OCI-LY7 (cell line): ENCODE data around the gene AP4B1. TPM values are rescaled to one million over a fixed set of nuclear protein-coding genes. Genes with fewer than 3 reads are reported as not detected.

Experiments used
- BruUV-seq: library from RNA; stranded (reverse); fragments of 400-500 nt; replicated peaks from 2 replicates; lab custom pipeline; 2021; lab: Mats Ljungman, UMichigan
- CTCF ChIA-PET: fragments of 300-600 bp; sonication (Branson Sonifier 250); formaldehyde crosslinking; loops from one replicate; lab custom pipeline; 2022; ENCODE audit warnings: antibody characterized with exemption; ENCODE audit not compliant: unreplicated experiment; lab: Charles Lee
- POLR2A ChIA-PET: fragments of 300-600 bp; sonication (Branson Sonifier 250); formaldehyde crosslinking; loops from one replicate; lab custom pipeline; 2022; ENCODE audit warnings: antibody characterized with exemption; lab: Charles Lee
- DNase-seq: peaks from one replicate; pipeline ENCODE4 v3.0.0-alpha.2; 2015; ENCODE audit warnings: low spot score
- H2AFZ ChIP-seq: fragments of 200-600 bp; sonication (generic), shearing (Covaris generic); 2 replicates; pipeline ENCODE4 v1.6.1; 2014; ENCODE audit warnings: mild to moderate bottlenecking, antibody characterized with exemption, low read length, moderate library complexity
- H3K27ac ChIP-seq: fragments of 200-600 bp; sonication (generic); 2 replicates; pipeline ENCODE4 v1.5.1; 2014; ENCODE audit warnings: mixed run types, low read depth, mild to moderate bottlenecking, moderate library complexity, low read length, inconsistent platforms; ENCODE audit not compliant: poor library complexity, severe bottlenecking
- H3K36me3 ChIP-seq: fragments of 200-600 bp; sonication (generic); 2 replicates; pipeline ENCODE4 v1.6.1; 2014; ENCODE audit warnings: mild to moderate bottlenecking, antibody characterized with exemption, low read length, moderate library complexity, mixed read lengths; ENCODE audit not compliant: insufficient read depth
- H3K4me1 ChIP-seq: fragments of 200-600 bp; sonication (generic); 2 replicates; pipeline ENCODE4 v1.5.1; 2014; ENCODE audit warnings: mild to moderate bottlenecking, low read length; ENCODE audit not compliant: insufficient read depth, poor library complexity, severe bottlenecking
- H3K4me2 ChIP-seq: fragments of 200-600 bp; sonication (generic); 2 replicates; pipeline ENCODE4 v1.6.1; 2014; ENCODE audit warnings: mild to moderate bottlenecking, low read length
- H3K4me3 ChIP-seq: fragments of 200-600 bp; sonication (generic); 2 replicates; pipeline ENCODE4 v1.5.1; 2014; ENCODE audit warnings: mild to moderate bottlenecking, low read depth, low read length; ENCODE audit not compliant: poor library complexity, severe bottlenecking
- H3K79me2 ChIP-seq: fragments of 200-600 bp; sonication (generic); 2 replicates; pipeline ENCODE4 v1.6.1; 2016; ENCODE audit warnings: low read depth, mild to moderate bottlenecking, low read length, moderate library complexity, mixed read lengths; ENCODE audit not compliant: insufficient read depth
- H3K9me2 ChIP-seq: fragments of 200-600 bp; sonication (generic); 2 replicates; pipeline ENCODE4 v1.6.1; 2016; ENCODE audit warnings: mild to moderate bottlenecking, low read length, mixed read lengths; ENCODE audit not compliant: insufficient read depth
- H3K9me3 ChIP-seq: fragments of 200-600 bp; sonication (generic); 2 replicates; pipeline ENCODE4 v1.6.1; 2014; ENCODE audit warnings: mild to moderate bottlenecking, mixed run types, low read length, mixed read lengths
- H4K20me1 ChIP-seq: fragments of 200-600 bp; sonication (generic); 2 replicates; pipeline ENCODE4 v1.6.1; 2014; ENCODE audit warnings: mild to moderate bottlenecking, antibody characterized with exemption, low read length, moderate library complexity, mixed read lengths; ENCODE audit not compliant: insufficient read depth
- EZH2phosphoT487 ChIP-seq: fragments of 200-600 bp; sonication (generic); IDR thresholded peaks from 2 replicates; pipeline ENCODE4 v1.6.1; 2018; ENCODE audit warnings: low read depth, borderline replicate concordance, mild to moderate bottlenecking, mixed run types, antibody characterized with exemption, low read length, moderate library complexity, mixed read lengths
- intact Hi-C: fragments of 100-400 bp; cut with micrococcal nuclease; formaldehyde crosslinking; loops from one replicate; pipeline ENCODE4 v1.10.0; 2022; ENCODE audit not compliant: unreplicated experiment
- total RNA-seq, 2 experiments: library from RNA; depleted of rRNA in 1 of 2; stranded (reverse); fragments of >200 nt in 1 of 2; shearing (Covaris generic) in 1 of 2; gene quantifications; 2 replicates each; pipeline ENCODE4 v1.2.3, GENCODE V29; 2014 to 2022
- TF ChIP-seq, protein P1 (sequence below): fragments of 200-600 bp; sonication (generic); conservative IDR thresholded peaks from 2 replicates; pipeline ENCODE4 v1.5.1; 2014; ENCODE audit warnings: mild to moderate bottlenecking, antibody characterized with exemption, low read length, moderate library complexity, mixed read lengths

Gene AP4B1
- total RNA-seq, 2 experiments from 2014 or later, result 40.5 to 45.3 TPM

DNA sequence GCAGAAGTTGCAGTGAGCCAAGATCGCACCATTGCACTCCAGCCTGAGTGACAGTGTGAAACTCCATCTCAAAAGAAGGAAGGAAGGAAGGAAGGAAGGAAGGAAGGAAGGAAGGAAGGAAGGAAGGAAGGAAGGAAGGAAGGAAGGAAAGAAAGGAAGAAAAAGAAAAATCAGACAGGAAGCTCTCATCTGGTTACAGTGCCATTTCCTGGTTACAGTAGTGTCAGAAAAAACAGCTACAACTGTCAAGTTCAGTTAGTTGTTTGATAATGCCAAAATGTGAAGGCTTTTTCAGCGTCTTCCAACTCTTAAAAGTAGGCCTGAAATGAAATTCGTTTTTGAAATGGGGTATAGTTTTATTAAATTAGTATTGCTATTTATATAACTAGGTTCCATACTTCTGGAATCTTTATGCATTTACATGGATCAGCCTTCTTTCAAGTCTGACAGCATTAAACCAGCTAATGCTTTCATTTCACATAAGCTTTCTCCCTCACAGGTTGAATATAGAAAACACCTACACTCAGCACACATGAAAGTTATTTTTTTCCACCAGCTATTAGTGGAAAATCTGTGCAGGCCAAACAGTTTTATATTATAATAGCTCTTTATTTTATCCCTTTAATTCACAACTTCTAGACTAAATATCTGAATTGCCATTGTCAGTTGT, 54.3 kb downstream of the AP4B1 start:
- ChIA-PET CTCF (no interaction called here), POLR2A (interaction anchor here (0.6 to 1.4 kb wide), 5 partner anchors 10 to 102 kb away, joined by 3 to 12 read pairs (median 3); no protein-coding TSS in a partner anchor)
- TF ChIP-seq, protein P1, sequence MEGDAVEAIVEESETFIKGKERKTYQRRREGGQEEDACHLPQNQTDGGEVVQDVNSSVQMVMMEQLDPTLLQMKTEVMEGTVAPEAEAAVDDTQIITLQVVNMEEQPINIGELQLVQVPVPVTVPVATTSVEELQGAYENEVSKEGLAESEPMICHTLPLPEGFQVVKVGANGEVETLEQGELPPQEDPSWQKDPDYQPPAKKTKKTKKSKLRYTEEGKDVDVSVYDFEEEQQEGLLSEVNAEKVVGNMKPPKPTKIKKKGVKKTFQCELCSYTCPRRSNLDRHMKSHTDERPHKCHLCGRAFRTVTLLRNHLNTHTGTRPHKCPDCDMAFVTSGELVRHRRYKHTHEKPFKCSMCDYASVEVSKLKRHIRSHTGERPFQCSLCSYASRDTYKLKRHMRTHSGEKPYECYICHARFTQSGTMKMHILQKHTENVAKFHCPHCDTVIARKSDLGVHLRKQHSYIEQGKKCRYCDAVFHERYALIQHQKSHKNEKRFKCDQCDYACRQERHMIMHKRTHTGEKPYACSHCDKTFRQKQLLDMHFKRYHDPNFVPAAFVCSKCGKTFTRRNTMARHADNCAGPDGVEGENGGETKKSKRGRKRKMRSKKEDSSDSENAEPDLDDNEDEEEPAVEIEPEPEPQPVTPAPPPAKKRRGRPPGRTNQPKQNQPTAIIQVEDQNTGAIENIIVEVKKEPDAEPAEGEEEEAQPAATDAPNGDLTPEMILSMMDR, result no peak
- no peak for TF ChIP-seq EZH2phosphoT487
- H3K4me1 ChIP-seq, result no peaks in the 10 kb centered on the region
- H3K27ac ChIP-seq, result no peak overlapping the region
- peaks cover 91% of the 10 kb centered on the region for H3K36me3 ChIP-seq
- H3K4me2 ChIP-seq, result no peak overlapping the region
- peaks cover 14% of the 10 kb centered on the region; the same call in 1 of the 2 replicates for H3K9me3 ChIP-seq
- H3K4me3 ChIP-seq, result no peak overlapping the region
- BruUV-seq, result no TSS peak
- no peaks in the 10 kb centered on the region for H3K79me2 ChIP-seq
- H3K9me2 ChIP-seq, result no peaks in the 10 kb centered on the region
- no peak overlapping the region for H2AFZ ChIP-seq
- no peaks in the 10 kb centered on the region for H4K20me1 ChIP-seq
- intact Hi-C loops, result no loop called here
- no peak for DNase-seq

DNA sequence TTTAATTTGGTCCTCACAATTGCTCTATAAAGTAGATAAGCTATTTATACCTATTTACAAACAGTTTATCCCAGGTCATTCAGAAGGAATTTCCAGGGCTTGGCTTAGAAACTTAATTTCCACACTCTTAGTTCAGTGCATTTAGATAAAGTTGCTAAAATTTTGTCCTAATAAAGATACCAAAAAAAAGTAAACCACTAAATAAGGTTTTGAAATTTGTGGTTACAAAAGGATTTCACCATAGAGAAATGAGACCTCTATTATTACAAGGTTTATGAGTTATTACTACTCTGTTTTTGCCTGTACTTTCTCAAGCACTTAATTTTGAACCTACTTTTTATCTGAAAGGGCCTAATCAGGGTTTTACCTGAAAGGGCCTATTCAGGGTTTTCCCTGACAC, 55.5 kb downstream of the AP4B1 start:
- peaks cover 91% of the 10 kb centered on the region for H3K36me3 ChIP-seq
- H3K4me1 ChIP-seq, result no peaks in the 10 kb centered on the region
- H3K9me3 ChIP-seq, result peaks cover 14% of the 10 kb centered on the region; the same call in 1 of the 2 replicates
- no peaks in the 10 kb centered on the region for H4K20me1 ChIP-seq
- no peak overlapping the region for H2AFZ ChIP-seq
- TF ChIP-seq, protein P1, result no peak
- TF ChIP-seq EZH2phosphoT487, result no peak
- POLR2A ChIA-PET, result no interaction called here
- H3K79me2 ChIP-seq, result no peaks in the 10 kb centered on the region
- no peak overlapping the region for H3K4me2 ChIP-seq
- DNase-seq, result no peak
- no peak overlapping the region for H3K27ac ChIP-seq
- intact Hi-C loops, result no loop called here
- no peaks in the 10 kb centered on the region for H3K9me2 ChIP-seq
- H3K4me3 ChIP-seq, result no peak overlapping the region
- CTCF ChIA-PET, result no interaction called here
- no TSS peak for BruUV-seq

DNA sequence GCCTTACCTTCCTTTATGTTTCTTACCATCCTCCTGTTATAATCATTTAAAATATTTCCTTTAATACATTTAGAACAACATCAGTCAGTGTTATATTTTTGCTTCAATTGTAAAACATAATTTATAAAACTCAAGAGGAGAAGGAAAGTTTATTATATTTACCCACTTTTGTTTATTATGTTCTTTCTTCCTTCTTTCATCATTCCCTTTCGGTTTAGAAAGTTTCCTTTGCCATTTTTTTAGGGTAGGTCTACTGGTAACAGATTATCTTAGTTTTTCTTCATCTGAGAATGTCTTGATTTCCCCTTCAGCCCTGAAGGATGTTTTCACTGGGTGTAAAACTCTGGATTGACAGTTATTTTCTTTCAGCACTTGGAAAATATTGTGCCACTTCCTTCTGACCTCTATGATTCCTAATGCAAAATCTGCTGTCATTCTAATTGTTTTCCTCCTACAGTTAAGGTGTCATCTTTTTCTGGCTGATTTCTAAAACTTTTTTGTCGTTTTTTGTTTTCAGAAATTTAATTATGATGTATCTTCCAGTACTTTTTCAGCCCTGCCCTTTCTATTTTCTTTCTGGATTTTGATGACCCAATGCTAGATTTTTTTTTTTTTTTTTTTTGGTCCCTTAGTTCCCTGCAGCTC, 58.1 kb downstream of the AP4B1 start:
- no peak overlapping the region for H3K4me2 ChIP-seq
- ChIA-PET CTCF (no interaction called here), POLR2A (no interaction called here)
- no peaks in the 10 kb centered on the region for H3K79me2 ChIP-seq
- TF ChIP-seq, protein P1, result no peak
- TF ChIP-seq EZH2phosphoT487, result no peak
- DNase-seq, result no peak
- no peaks in the 10 kb centered on the region for H3K4me1 ChIP-seq
- H3K36me3 ChIP-seq, result peaks cover 96% of the 10 kb centered on the region
- no peaks in the 10 kb centered on the region for H3K9me2 ChIP-seq
- no peaks in the 10 kb centered on the region for H4K20me1 ChIP-seq
- no peak overlapping the region for H3K4me3 ChIP-seq
- no peak overlapping the region for H2AFZ ChIP-seq
- TSS peak; percentile 43 for BruUV-seq
- H3K27ac ChIP-seq, result no peak overlapping the region
- peaks cover 14% of the 10 kb centered on the region; the same call in 1 of the 2 replicates for H3K9me3 ChIP-seq
- intact Hi-C loops, result no loop called here
